SK-N-SH treated with all-trans-retinoic acid at 6 μM for 48 hours (cell line): ENCODE results near the gene DDX11.

Source experiments
- ARNTL ChIP-seq: fragments of 450-650 bp; formaldehyde crosslinking; IDR thresholded peaks from 2 replicates; pipeline ENCODE4 v1.5.0; 2020; ENCODE audit warnings: low read depth, mild to moderate bottlenecking, moderate library complexity, borderline replicate concordance
- BACH2 ChIP-seq: fragments of 250-450 bp; sonication (Bioruptor Pico); IDR thresholded peaks from 2 replicates; pipeline ENCODE4 v1.9.0; 2021; ENCODE audit warnings: mild to moderate bottlenecking, borderline replicate concordance
- ESRRG ChIP-seq: fragments of 250-450 bp; sonication (Bioruptor Pico); IDR thresholded peaks from 2 replicates; pipeline ENCODE4 v1.6.1; 2021; ENCODE audit warnings: mild to moderate bottlenecking
- ISL1 ChIP-seq: fragments of 250-450 bp; sonication (Bioruptor Pico); IDR thresholded peaks from 2 replicates; pipeline ENCODE4 v2.1.2; 2022; ENCODE audit warnings: mild to moderate bottlenecking, moderate library complexity
- SNAI2 ChIP-seq: fragments of 250-450 bp; sonication (Bioruptor Pico); IDR thresholded peaks from 2 replicates; pipeline ENCODE4 v1.5.0; 2020; ENCODE audit warnings: mild to moderate bottlenecking, moderate library complexity
- TOX ChIP-seq: fragments of 250-450 bp; sonication (Bioruptor Pico); IDR thresholded peaks from 2 replicates; pipeline ENCODE4 v1.8.0; 2021; ENCODE audit warnings: mild to moderate bottlenecking, moderate library complexity, borderline replicate concordance
- ZFP3 ChIP-seq: fragments of 250-450 bp; sonication (Bioruptor Pico); IDR thresholded peaks from 2 replicates; pipeline ENCODE4 v1.5.0; 2020; ENCODE audit warnings: mild to moderate bottlenecking, moderate library complexity
- ZNF565 ChIP-seq: fragments of 450-650 bp; formaldehyde crosslinking; conservative IDR thresholded peaks from 2 replicates; pipeline ENCODE4 v1.5.0; 2020; ENCODE audit warnings: low read depth, mild to moderate bottlenecking, moderate library complexity
- ZNF70 ChIP-seq: fragments of 450-650 bp; formaldehyde crosslinking; IDR thresholded peaks from 2 replicates; pipeline ENCODE4 v1.5.0; 2020; ENCODE audit warnings: mild to moderate bottlenecking, moderate library complexity
- TF ChIP-seq, protein P1 (sequence below): fragments of 250-450 bp; sonication (Bioruptor Pico); IDR thresholded peaks from 2 replicates; pipeline ENCODE4 v1.8.0; 2020; ENCODE audit warnings: mild to moderate bottlenecking, moderate library complexity, borderline replicate concordance
- TF ChIP-seq, protein P2 (sequence below): fragments of 250-450 bp; sonication (Bioruptor Pico); IDR thresholded peaks from 2 replicates; pipeline ENCODE4 v1.5.1; 2021; ENCODE audit warnings: mild to moderate bottlenecking, moderate library complexity

DNA sequence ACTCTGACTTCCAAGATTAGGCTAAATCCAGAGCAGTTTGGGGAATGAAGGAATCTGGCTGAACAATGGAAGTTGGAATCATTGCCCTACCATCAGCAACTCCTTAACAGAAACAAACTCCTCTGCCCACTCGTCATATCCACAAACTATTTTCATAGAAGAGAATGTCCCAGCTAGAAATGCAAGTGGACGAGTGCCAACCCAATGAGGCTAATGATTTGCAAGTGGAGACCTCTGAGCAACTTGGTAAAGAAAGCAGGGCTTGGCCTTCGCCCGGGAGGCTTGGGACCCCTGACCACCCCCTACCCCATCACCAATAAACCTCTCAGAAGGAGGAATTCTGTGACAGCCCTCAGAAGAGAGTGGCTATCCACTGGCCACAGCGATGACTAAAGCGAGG, 40.0 kb upstream of the DDX11 start:
- TF ChIP-seq, protein P1, sequence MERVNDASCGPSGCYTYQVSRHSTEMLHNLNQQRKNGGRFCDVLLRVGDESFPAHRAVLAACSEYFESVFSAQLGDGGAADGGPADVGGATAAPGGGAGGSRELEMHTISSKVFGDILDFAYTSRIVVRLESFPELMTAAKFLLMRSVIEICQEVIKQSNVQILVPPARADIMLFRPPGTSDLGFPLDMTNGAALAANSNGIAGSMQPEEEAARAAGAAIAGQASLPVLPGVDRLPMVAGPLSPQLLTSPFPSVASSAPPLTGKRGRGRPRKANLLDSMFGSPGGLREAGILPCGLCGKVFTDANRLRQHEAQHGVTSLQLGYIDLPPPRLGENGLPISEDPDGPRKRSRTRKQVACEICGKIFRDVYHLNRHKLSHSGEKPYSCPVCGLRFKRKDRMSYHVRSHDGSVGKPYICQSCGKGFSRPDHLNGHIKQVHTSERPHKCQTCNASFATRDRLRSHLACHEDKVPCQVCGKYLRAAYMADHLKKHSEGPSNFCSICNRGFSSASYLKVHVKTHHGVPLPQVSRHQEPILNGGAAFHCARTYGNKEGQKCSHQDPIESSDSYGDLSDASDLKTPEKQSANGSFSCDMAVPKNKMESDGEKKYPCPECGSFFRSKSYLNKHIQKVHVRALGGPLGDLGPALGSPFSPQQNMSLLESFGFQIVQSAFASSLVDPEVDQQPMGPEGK (CRISPR knock-in tag), result no peak
- no peak for TF ChIP-seq TOX (CRISPR knock-in tag)
- no peak for TF ChIP-seq ZFP3 (CRISPR knock-in tag)
- no peak for TF ChIP-seq SNAI2 (CRISPR knock-in tag)
- no peak for TF ChIP-seq ISL1 (CRISPR knock-in tag)
- TF ChIP-seq ZNF70 (CRISPR knock-in tag), result no peak
- no peak for TF ChIP-seq ESRRG
- TF ChIP-seq ZNF565 (CRISPR knock-in tag), result no peak
- TF ChIP-seq ARNTL, result no peak
- TF ChIP-seq, protein P2, sequence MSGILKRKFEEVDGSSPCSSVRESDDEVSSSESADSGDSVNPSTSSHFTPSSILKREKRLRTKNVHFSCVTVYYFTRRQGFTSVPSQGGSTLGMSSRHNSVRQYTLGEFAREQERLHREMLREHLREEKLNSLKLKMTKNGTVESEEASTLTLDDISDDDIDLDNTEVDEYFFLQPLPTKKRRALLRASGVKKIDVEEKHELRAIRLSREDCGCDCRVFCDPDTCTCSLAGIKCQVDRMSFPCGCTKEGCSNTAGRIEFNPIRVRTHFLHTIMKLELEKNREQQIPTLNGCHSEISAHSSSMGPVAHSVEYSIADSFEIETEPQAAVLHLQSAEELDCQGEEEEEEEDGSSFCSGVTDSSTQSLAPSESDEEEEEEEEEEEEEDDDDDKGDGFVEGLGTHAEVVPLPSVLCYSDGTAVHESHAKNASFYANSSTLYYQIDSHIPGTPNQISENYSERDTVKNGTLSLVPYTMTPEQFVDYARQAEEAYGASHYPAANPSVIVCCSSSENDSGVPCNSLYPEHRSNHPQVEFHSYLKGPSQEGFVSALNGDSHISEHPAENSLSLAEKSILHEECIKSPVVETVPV (CRISPR knock-in tag), result no peak
- TF ChIP-seq BACH2 (CRISPR knock-in tag), result no peak
